GM21717 (cell line): ENCODE results near the gene GLP2R.
"Not testable (repeated sequence)": the region's sequence is repeated elsewhere in the genome, so short reads cannot be mapped to it uniquely, and the experiment has no call there.

Experiments
- ATAC-seq: cut with Tn5 transposase; IDR thresholded peaks from one replicate; pipeline ENCODE4 v1.9.1; 2021; ENCODE audit warnings: mild to moderate bottlenecking, moderate library complexity; ENCODE audit not compliant: unreplicated experiment

Gene GLP2R, protein sequence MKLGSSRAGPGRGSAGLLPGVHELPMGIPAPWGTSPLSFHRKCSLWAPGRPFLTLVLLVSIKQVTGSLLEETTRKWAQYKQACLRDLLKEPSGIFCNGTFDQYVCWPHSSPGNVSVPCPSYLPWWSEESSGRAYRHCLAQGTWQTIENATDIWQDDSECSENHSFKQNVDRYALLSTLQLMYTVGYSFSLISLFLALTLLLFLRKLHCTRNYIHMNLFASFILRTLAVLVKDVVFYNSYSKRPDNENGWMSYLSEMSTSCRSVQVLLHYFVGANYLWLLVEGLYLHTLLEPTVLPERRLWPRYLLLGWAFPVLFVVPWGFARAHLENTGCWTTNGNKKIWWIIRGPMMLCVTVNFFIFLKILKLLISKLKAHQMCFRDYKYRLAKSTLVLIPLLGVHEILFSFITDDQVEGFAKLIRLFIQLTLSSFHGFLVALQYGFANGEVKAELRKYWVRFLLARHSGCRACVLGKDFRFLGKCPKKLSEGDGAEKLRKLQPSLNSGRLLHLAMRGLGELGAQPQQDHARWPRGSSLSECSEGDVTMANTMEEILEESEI

DNA sequence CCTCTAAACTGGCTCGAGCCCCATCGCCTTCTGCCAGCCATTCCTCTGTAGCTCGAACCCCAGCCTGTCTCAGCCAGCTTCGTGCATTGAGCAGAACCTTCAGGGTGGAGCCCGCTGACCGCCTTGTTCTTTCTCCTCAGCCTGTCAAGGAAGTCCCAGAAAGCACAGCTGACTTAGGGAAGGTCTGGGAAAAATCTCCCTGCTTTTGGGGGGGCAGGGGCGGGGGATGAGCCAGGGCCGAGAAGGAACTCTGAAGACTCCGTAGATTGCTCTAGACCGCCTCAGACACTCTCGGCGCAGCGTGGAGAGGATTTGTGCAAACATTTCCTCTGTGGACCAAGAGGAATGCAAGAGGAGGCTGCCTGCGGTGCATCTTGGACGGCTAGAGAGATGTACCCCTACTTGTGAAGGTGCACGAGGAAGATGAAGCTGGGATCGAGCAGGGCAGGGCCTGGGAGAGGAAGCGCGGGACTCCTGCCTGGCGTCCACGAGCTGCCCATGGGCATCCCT, at the start of gene GLP2R:
Gene GLP2R (plus strand): TSS at position 284 of the 510 bp plus-strand sequence. CDS start 140 bp downstream, at position 424.
- ATAC-seq: no peak

DNA sequence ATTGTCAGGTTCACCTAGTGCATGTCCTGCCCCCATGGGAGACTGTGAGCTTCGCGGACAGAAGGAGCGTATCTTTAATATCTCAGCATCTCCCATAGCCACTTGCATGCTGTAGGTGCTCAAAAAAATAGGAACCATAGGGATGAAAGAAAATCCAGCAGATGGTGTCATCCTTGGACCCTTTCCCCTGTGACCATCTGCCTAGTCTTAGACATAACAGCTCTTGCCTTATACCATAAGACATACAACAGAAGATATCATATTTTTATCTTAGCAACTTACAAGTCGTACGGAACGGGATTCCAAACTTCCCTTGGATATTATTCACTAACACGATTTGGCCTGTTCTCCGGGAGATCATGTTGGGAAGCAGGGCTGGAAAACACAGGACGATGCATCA, 48.8 kb upstream of the GLP2R start:
- ATAC-seq: no peak

GRCh38 chr17:9780552-9780951, 45.2 kb upstream of the GLP2R start:
- ATAC-seq: no peak

- no peak for ATAC-seq
Measured at GRCh38 chr17:9783050-9783449, 42.7 kb upstream of the GLP2R start.

DNA sequence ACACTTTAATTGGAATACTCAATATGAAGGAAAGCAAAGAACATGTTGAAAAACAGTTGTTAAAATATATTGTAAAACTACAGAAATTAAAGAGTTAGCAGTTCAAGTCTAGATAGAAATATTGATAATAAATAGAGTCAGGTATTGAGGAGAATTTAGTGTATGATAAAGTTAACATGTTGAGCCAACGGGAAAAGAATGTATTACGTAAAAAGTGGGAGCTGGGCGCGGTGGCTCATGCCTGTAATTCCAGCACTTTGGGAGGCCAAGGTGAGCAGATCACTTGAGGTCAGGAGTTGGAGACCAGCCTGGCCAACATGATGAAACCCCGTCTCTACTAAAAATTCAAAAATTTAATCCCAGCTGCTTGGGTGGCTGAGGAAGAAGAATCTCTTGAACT, 42.3 kb upstream of the GLP2R start:
- not testable (repeated sequence) for ATAC-seq

DNA sequence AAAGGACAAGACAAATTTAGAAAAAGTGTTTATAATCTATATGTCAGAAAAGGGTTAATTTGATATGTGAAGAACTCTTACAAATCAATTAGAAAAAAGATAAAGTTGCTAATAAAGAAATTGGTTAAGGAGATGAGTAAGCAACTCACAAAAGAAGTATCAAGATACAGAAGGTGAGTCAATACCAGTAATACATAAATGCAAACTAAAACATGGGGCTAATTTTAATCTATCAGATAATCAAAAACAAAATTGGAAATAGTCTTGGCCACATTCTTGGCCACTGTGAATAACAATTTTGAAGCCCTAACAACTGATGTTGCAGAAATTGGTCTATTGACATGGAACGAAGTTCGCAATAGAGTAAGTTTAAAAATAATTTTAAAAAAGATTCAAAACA, 41.2 kb upstream of the GLP2R start:
- no peak for ATAC-seq

GRCh38 chr17:9788601-9789000, 37.1 kb upstream of the GLP2R start:
- ATAC-seq: no peak

- no peak for ATAC-seq
Measured at GRCh38 chr17:9790316-9790715, 35.4 kb upstream of the GLP2R start.

DNA sequence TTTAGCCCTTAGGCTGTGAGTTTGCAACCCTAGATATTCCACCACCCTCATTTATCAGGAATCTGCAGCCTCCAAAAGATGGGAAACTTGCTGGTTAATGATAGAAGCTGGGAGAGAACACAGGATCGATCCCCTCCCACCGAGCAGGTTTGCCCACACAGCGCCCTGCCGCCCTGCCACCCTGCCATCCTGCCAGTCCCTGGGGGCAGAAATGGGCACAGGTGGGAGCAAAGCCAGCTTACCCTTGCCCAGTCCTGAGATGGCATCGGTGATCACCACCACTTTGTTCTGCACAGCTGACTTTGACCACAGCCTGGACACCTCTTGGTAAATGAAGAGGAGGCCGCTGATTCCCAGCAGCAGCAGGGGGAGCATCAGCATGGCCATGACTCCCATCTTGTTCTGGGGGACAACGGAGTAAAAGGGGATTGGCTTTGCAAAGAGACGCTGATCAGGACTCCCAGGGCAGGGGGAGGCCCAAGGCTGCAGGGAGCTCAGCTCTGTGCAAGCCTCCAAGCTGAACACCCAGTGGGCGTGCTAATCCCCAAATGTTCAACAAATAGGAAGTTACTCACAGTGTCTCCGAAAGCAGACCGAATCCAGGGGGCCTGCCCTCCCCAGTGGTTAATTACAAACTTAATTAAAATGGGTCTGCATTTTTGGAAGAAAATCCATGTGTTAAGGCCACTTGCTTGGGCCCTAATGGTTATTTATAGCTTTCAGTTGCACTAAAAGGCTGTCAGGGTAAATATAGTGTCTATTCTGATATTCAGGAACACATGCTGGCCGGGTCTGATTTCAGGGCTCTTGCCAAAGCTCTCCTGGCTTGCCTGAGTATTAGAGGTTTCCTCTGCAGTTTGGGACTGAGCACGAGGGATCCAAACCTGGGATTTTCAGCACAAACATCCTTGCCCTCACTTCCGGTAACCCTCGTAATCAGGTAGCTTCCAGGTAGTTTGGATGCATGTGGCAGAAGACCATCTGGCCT, 34.5 kb upstream of the GLP2R start, which contains the start of gene DHRS7C:
Gene DHRS7C (minus strand): TSS at position 704 of the 988 bp plus-strand sequence. CDS start 308 bp downstream, at position 396.
- ATAC-seq: no peak

GRCh38 chr17:9792181-9792840, 33.4 kb upstream of the GLP2R start:
- no peak for ATAC-seq

DNA sequence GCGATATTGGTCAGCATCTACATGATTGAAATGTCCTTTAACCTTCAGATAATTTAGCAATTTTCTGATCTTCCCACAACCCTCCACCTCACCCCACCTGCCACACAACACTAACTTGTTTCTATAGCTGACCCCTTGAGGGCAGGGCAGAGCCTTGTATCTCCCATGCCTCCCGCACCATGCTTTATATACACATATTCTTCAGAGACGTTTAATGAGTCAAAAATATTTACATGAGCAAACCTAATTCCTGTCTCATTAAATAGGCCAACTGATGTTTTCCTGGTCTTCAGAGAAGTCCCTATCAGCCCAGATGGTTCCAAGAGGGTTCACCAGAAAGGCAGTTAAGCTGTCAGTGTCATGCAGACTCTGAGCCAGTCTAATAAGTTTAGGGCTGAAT, 27.7 kb upstream of the GLP2R start:
- no peak for ATAC-seq

GRCh38 chr17:9798724-9799123, 27.0 kb upstream of the GLP2R start:
- ATAC-seq: no peak

- no peak for ATAC-seq
Measured at GRCh38 chr17:9801505-9801904, 24.2 kb upstream of the GLP2R start.

DNA sequence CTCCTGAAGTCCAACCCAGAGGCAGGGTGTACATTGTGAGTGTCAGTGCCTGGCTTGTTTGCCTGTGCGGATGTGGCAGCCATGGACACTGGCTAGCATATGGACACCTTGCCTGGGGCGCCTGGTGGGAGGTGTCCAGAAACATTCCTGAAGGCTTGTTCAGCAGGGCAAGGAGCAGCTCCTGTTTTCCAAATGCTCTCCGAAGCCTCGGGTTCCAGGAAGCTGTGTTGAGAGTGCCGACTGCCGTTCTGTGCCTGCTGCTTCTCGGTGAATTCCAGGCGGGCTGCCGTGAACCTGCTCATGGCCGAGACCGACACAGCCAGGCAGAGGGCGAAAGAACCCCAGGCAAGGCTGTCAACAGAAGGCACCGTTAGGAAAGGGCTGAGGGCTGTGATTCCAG, 23.4 kb upstream of the GLP2R start:
- ATAC-seq: no peak

GRCh38 chr17:9802697-9803096, 23.0 kb upstream of the GLP2R start:
- ATAC-seq: no peak

GRCh38 chr17:9805769-9806168, 20.0 kb upstream of the GLP2R start:
- ATAC-seq: no peak

DNA sequence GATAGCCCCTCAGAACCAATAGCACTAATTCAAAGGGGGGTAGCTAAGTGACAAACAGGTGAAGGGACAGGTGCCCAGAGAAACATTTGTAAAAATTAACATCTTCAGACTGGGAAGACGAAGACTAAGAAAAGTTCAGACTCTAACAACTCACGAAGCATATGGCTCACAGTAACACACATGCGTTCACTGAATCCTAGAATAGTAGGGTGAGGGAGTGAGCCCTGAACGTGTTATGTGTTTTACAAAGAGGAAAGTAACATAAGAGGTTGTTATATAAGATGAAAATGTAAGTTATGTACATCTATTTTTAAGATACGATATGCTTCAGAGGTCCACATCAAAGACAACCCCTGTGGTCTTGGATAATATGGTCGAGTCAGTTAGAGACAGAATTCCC, 19.0 kb upstream of the GLP2R start:
- ATAC-seq: no peak

GRCh38 chr17:9809409-9809808, 16.3 kb upstream of the GLP2R start:
- ATAC-seq: no peak

- no peak for ATAC-seq
Measured at GRCh38 chr17:9810100-9810949, 15.4 kb upstream of the GLP2R start.

DNA sequence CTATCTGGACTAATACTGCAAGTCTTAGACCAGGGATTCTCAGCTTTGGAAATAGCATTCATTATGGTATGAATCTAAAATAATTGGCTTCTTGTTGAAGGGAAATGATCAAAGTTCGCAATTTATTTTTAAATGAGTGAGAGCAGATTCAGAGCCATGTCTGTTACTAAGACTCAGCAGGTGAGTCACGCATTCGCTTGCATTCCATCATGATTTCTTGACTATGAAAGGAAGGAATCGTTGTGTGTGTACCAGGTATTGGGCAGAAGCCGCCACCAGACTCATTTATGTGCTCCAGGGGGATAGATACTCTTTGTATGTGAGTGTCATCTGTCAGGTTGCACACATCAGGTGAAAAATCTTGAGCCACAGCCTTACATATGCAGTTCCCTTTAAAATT, 14.6 kb upstream of the GLP2R start:
- ATAC-seq: no peak
